Ovary (tissue), 3 donors: ENCODE data around the gene LRRC61.
"Not testable (repeated sequence)": the region's sequence is repeated elsewhere in the genome, so short reads cannot be mapped to it uniquely, and the experiment has no call there.

ENCODE experiments used
- EP300 ChIP-seq: sonication (generic); formaldehyde crosslinking; IDR thresholded peaks from one replicate; pipeline ENCODE4 v1.6.1; 2017; ENCODE audit warnings: antibody characterized with exemption
- POLR2A ChIP-seq: fragments of 450-650 bp; IDR thresholded peaks from one replicate; pipeline ENCODE4 v1.6.1; 2017; ENCODE audit warnings: antibody characterized with exemption, mild to moderate bottlenecking, moderate library complexity
- TF ChIP-seq, protein P1 (sequence below), 3 donors: fragments of 450-650 bp in 2 of 3; fragments of 200-600 bp in 1 of 3; IDR thresholded peaks; one replicate each; pipeline versions ENCODE4 v1.5.1 to v1.8.0; 2016 to 2022; ENCODE audit warnings: antibody characterized with exemption in 3 of 3, mild to moderate bottlenecking in 1 of 3
- donor health status: DM: no; HTN: no; CAD: no.

GRCh38 chr7:150283111-150283510 lies 40.0 kb upstream of the LRRC61 start:
- TF ChIP-seq, protein P1, sequence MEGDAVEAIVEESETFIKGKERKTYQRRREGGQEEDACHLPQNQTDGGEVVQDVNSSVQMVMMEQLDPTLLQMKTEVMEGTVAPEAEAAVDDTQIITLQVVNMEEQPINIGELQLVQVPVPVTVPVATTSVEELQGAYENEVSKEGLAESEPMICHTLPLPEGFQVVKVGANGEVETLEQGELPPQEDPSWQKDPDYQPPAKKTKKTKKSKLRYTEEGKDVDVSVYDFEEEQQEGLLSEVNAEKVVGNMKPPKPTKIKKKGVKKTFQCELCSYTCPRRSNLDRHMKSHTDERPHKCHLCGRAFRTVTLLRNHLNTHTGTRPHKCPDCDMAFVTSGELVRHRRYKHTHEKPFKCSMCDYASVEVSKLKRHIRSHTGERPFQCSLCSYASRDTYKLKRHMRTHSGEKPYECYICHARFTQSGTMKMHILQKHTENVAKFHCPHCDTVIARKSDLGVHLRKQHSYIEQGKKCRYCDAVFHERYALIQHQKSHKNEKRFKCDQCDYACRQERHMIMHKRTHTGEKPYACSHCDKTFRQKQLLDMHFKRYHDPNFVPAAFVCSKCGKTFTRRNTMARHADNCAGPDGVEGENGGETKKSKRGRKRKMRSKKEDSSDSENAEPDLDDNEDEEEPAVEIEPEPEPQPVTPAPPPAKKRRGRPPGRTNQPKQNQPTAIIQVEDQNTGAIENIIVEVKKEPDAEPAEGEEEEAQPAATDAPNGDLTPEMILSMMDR (IDR thresholded peaks at IDR 0.05), result not testable (repeated sequence)
- TF ChIP-seq EP300, POLR2A: not testable (repeated sequence)
